ENCODE measurements around the gene URM1.

DNA sequence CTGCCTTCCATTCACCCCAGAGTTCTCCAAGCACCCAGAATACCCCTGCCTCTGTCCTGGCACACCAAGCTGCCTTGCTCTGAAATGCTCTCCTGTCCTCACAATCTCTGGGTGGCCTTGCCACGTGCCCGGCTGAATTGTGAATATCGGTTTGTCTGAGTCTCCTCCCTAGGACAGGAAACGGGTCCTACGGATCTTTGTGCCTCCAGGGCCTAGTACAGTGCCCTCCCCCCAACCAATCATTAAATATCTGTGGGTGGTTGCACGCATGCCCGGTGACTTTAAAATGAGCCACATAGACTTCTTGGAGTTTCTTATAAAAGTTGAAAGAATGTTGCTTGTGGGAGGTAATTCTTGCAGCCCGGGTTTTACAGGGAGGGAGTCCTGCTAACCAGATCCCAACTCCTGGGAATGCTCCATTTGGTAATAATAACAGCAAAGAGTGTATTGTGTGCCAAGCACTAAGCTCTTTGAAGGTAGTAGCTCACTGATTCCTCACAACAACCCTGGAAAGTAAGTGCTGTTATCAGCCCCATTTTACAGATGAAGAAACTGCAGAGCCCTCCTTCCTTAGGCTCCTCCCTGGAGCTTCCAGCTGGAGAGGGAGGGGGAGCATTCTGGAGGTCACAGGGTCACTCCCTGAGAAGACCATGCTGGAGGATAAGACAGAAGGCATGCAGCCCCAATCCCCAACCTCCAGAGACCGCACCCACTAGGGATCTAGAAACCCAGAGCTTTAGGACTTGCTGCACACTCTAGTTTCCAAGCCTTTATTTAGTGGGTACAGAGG, 23.4 kb downstream of the URM1 start:
- TF ChIP-seq EP300 (IDR thresholded peaks at IDR 0.05) (no peak), POLR2A (IDR thresholded peaks at IDR 0.05) (no peak)
- TF ChIP-seq, protein P1, sequence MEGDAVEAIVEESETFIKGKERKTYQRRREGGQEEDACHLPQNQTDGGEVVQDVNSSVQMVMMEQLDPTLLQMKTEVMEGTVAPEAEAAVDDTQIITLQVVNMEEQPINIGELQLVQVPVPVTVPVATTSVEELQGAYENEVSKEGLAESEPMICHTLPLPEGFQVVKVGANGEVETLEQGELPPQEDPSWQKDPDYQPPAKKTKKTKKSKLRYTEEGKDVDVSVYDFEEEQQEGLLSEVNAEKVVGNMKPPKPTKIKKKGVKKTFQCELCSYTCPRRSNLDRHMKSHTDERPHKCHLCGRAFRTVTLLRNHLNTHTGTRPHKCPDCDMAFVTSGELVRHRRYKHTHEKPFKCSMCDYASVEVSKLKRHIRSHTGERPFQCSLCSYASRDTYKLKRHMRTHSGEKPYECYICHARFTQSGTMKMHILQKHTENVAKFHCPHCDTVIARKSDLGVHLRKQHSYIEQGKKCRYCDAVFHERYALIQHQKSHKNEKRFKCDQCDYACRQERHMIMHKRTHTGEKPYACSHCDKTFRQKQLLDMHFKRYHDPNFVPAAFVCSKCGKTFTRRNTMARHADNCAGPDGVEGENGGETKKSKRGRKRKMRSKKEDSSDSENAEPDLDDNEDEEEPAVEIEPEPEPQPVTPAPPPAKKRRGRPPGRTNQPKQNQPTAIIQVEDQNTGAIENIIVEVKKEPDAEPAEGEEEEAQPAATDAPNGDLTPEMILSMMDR (IDR thresholded peaks at IDR 0.05), result no peak
